OCI-LY7 (cell line): Measurements from ENCODE around the gene BTC.

Source experiments
- CTCF ChIP-seq: fragments of 200-600 bp; sonication (generic); conservative IDR thresholded peaks from 2 replicates; pipeline ENCODE4 v1.5.1; 2014; ENCODE audit warnings: mild to moderate bottlenecking, antibody characterized with exemption, low read length, moderate library complexity, mixed read lengths
- EZH2phosphoT487 ChIP-seq: fragments of 200-600 bp; sonication (generic); IDR thresholded peaks from 2 replicates; pipeline ENCODE4 v1.6.1; 2018; ENCODE audit warnings: low read depth, borderline replicate concordance, mild to moderate bottlenecking, mixed run types, antibody characterized with exemption, low read length, moderate library complexity, mixed read lengths

- TF ChIP-seq CTCF (no peak), EZH2phosphoT487 (no peak)
Observed at GRCh38 chr4:74790652-74791051, 3.7 kb downstream of the BTC start.
